Measurements from ENCODE around the gene FBXL4. TPM values are rescaled to one million over a fixed set of nuclear protein-coding genes. Genes with fewer than 3 reads are reported as not detected.
A peak's percentile ranks its signal among the peaks of the same experiment; 100 is the strongest.

The FBXL4 gene
- polyA plus RNA-seq, 1 donor from 2014 or later, result 9.7 TPM

GRCh38 chr6:98949589-98949988, 1.8 kb upstream of the FBXL4 start:
- no peaks in the 10 kb centered on the region for H3K27me3 ChIP-seq (ENCODE audit: insufficient read depth, low read depth, low read length)
- H2AFZ ChIP-seq (ENCODE audit: low read depth, low read length), result no peak overlapping the region
- H3K4me2 ChIP-seq (ENCODE audit: low read length), result no peak overlapping the region
- H3F3A ChIP-seq (ENCODE audit: insufficient read depth, low read length, poor library complexity, severe bottlenecking), result no peaks in the 10 kb centered on the region
- no peaks in the 10 kb centered on the region for H4K20me1 ChIP-seq (ENCODE audit: insufficient read depth)
- H3K79me2 ChIP-seq (replicated peaks; ENCODE audit: insufficient read depth, low read length), result peaks cover 3% of the 10 kb centered on the region
- no peak overlapping the region for H3K27ac ChIP-seq (ENCODE audit: low read length)
- H3K4me3 ChIP-seq (ENCODE audit: low read length), result no peak overlapping the region
- no peaks in the 10 kb centered on the region for H3K36me3 ChIP-seq (ENCODE audit: insufficient read depth, low read length)
- TF ChIP-seq EZH2 (IDR thresholded peaks at IDR 0.05; ENCODE audit: borderline replicate concordance, insufficient read depth, low read length, poor library complexity, severe bottlenecking), result no peak
- TF ChIP-seq SMC3 (conservative IDR thresholded peaks at IDR 0.05; ENCODE audit: poor library complexity), result no peak
- no peak for TF ChIP-seq EP300 (conservative IDR thresholded peaks at IDR 0.05; ENCODE audit: poor library complexity, severe bottlenecking)
- no peak for TF ChIP-seq REST (IDR thresholded peaks at IDR 0.05; ENCODE audit: borderline replicate concordance)
- no peak for TF ChIP-seq RAD21 (conservative IDR thresholded peaks at IDR 0.05)
- no peak for TF ChIP-seq MXI1 (conservative IDR thresholded peaks at IDR 0.05; ENCODE audit: poor library complexity, severe bottlenecking)
- TF ChIP-seq, protein P1, sequence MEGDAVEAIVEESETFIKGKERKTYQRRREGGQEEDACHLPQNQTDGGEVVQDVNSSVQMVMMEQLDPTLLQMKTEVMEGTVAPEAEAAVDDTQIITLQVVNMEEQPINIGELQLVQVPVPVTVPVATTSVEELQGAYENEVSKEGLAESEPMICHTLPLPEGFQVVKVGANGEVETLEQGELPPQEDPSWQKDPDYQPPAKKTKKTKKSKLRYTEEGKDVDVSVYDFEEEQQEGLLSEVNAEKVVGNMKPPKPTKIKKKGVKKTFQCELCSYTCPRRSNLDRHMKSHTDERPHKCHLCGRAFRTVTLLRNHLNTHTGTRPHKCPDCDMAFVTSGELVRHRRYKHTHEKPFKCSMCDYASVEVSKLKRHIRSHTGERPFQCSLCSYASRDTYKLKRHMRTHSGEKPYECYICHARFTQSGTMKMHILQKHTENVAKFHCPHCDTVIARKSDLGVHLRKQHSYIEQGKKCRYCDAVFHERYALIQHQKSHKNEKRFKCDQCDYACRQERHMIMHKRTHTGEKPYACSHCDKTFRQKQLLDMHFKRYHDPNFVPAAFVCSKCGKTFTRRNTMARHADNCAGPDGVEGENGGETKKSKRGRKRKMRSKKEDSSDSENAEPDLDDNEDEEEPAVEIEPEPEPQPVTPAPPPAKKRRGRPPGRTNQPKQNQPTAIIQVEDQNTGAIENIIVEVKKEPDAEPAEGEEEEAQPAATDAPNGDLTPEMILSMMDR (IDR thresholded peaks at IDR 0.05; ENCODE audit: poor library complexity, severe bottlenecking), result no peak
- TF ChIP-seq TAF1 (IDR thresholded peaks at IDR 0.05; ENCODE audit: low read depth), result no peak
- no peak for TF ChIP-seq POLR2AphosphoS5 (IDR thresholded peaks at IDR 0.05)
- H3K9ac ChIP-seq (ENCODE audit: low read length), result no peak overlapping the region
- H3K9me2 ChIP-seq (ENCODE audit: insufficient read depth, low read length), result no peaks in the 10 kb centered on the region
- peaks cover 5% of the 10 kb centered on the region for H3K9me3 ChIP-seq (ENCODE audit: low read length)

DNA sequence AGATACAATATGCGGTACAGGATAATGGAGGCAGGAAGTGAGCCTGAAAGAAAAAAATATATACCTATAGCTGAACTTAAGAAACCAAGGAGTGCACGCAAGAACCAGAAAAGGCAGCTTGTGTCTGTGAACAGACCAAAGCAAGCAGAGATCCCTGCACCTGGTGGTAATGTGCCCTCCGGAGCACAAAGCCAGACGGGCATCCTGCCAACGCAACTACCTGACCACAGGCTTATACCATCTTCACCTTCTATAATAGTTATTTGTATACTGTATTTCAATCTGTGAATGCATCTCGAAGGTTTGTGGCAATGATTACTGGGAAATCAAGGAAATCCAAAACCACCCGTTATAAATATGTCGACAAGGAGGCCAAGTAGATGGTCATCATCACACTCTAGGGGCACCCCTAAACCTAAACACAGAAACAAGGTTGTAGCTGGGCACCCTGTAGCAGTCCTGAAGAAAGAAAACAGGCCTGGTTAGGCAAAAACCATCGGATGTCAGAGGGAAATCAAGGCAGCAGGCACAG, 801 bp downstream of the FBXL4 start:
- peak overlapping the region; percentile 55 for H3K27ac ChIP-seq (ENCODE audit: low read length)
- H4K20me1 ChIP-seq (ENCODE audit: insufficient read depth), result no peaks in the 10 kb centered on the region
- peak overlapping the region; percentile 76 for H3K9ac ChIP-seq (ENCODE audit: low read length)
- H3K27me3 ChIP-seq (ENCODE audit: insufficient read depth, low read depth, low read length), result no peaks in the 10 kb centered on the region
- peaks cover 17% of the 10 kb centered on the region for H3K79me2 ChIP-seq (replicated peaks; ENCODE audit: insufficient read depth, low read length)
- peak overlapping the region; percentile 79 for H3K4me2 ChIP-seq (ENCODE audit: low read length)
- H3K36me3 ChIP-seq (ENCODE audit: insufficient read depth, low read length), result no peaks in the 10 kb centered on the region
- peaks cover 5% of the 10 kb centered on the region for H3K9me3 ChIP-seq (ENCODE audit: low read length)
- H3F3A ChIP-seq (ENCODE audit: insufficient read depth, low read length, poor library complexity, severe bottlenecking), result no peaks in the 10 kb centered on the region
- TF ChIP-seq POLR2AphosphoS5 (IDR thresholded peaks at IDR 0.05) (no peak), TAF1 (IDR thresholded peaks at IDR 0.05; ENCODE audit: low read depth) (no peak), REST (IDR thresholded peaks at IDR 0.05; ENCODE audit: borderline replicate concordance) (no peak)
- TF ChIP-seq, protein P1 (IDR thresholded peaks at IDR 0.05; ENCODE audit: poor library complexity, severe bottlenecking), result no peak
- no peaks in the 10 kb centered on the region for H3K9me2 ChIP-seq (ENCODE audit: insufficient read depth, low read length)
- H3K4me3 ChIP-seq (ENCODE audit: low read length), result peak overlapping the region; percentile 80
- peak overlapping the region; percentile 90 for H2AFZ ChIP-seq (ENCODE audit: low read depth, low read length)
